Middle frontal gyrus (tissue), 1 donor: ENCODE data around the gene ZFR2.
"Not testable (repeated sequence)": the region's sequence is repeated elsewhere in the genome, so short reads cannot be mapped to it uniquely, and the experiment has no call there.

Source experiments
- DNase-seq: peaks from one replicate; pipeline ENCODE4 v3.0.0-alpha.2; 2015; ENCODE audit warnings: low spot score; ENCODE audit errors: extremely low spot score

Gene ZFR2

DNA sequence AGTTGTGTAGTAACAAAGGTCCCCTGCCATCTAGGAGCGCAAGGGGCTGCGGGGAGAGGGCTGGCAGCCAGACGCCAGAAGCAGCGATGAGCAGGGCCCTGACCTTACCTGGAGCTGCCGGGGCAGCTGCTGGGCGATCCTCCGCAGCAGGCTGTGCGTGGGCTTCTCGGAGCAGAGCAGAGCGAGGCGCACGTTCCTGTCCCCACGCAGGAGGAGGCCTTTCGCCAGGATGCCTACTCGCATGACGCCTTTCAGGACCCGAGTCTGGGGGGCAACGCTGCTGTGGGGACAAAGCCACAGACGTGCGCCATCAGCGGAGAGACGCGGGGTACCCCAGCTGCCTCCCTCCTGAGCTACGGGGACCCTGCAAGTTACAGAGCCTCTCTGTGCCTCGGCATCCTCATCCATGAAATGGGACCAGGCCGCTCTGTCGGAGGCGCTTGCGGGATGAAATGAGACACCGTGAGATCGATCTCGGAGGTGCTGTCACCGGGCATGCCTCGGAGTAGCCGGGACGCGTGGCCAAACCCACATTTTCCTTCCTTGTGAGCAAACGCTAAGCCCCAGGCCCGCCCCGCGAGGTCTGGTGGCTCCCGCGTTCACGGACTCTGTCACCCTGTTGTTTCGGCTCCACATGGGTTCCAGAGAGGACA is 52.1 kb downstream of the ZFR2 start:
- no peak for DNase-seq

DNA sequence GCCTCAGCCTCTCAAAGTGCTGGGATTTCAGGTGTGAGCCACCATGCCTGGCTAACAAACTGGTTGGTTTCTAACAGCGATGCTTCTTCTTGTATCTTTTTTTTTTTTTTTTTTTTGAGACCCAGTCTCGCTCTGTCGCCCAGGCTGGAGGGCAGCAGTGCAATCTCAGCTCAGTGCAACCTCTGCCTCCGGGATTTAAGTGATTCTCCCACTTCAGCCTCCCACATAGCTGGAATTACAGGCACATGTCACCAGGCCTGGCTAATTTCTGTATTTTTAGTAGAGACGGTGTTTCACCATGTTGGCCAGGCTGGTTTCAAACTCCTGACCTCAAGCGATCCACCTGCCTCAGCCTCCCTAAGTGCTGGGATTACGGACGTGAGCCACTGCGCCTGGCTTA is 52.7 kb downstream of the ZFR2 start:
- not testable (repeated sequence) for DNase-seq

DNA sequence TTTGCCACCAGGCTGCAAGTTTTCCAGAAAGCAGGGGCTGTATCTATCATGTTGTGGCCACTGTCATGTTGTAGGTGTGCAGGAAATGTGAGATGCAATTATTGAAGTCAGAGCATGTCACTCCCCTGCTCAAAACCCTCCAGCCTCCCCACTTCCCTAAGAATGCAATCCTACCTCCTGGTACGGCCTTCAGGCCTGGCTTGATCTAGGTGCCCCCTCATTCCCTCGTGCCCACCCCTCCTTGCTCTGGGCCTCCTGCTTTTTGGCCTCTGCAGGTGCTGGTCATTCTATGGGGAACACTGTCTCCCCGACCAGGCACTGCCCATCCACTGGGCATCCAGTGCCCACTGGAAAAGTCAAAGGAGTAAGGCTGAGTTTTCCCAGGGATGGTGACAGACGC is 54.2 kb downstream of the ZFR2 start:
- DNase-seq = no peak

DNA sequence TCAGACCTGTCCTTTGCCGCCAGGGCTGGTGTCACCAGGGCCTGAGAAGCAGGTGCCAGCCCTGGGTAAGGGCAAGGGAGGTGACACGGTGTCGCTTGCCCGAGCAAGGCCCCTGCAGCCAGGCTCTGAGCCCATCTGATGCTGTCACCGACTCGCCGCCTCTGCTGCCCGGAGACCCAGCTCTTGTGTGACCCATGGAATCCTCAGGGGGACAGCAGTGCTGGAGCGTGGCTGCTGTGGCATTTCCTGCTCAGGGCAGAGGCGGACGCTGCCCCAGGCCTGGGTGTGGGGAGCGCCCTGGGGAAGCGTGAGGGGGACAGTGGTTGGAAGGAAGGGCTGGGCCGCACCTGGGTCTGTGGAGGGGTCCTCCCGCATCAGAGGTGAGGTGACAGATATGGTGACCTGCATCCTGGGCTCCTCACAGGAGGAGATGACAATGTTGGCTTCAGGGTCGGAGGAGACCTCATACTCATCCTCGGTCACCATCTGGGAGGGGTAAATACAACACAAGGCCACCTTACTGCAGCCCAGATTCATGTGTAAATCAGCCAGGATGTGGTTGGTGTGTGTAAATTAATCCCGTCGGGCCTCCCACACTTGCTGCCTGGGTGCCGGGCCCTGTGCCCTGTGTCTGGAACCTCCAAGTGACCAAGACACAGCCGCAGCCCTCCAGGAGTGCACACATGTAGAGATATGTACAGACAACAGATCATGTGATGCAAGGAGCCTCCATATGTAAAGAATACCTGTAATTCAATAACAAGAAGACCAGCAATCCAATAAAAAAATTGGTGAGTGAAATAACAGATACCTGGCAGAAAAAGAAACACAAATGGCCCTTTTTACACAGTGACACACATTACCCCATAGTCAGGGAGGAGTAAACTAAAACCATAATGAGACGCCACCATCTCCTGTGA is 55.1 kb downstream of the ZFR2 start:
- no peak for DNase-seq

DNA sequence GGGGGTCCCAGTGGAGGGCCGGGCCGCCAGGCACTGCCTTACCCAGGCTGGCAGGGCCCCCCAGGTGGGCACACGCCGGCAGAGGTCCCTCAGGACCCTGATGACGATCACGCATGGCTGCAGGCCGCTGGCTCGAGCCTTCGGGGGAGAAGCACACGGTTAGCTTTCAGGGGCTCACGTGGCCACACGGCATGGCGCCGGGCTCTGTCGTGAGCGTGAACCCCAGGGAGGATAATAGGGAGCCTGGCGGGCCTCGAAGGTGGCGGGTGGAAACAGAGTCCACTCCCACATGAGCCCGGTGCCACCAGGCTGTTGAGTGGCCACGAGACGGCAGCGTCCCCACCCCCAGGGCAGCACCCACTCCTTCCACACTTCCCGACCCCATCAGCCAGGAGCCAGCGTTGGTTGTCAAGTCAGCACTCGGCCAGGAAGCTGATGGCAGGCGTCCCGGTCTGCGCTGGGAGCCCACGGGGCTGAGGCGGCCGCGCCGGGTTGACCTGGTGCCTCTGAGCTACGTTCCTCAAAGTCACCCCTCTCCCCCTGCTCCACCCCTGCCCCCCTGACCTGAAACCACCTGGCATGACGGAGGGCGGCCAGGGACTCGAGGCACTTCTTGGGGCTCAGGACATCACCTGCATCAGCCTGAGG is 58.0 kb downstream of the ZFR2 start:
- DNase-seq = no peak

DNA sequence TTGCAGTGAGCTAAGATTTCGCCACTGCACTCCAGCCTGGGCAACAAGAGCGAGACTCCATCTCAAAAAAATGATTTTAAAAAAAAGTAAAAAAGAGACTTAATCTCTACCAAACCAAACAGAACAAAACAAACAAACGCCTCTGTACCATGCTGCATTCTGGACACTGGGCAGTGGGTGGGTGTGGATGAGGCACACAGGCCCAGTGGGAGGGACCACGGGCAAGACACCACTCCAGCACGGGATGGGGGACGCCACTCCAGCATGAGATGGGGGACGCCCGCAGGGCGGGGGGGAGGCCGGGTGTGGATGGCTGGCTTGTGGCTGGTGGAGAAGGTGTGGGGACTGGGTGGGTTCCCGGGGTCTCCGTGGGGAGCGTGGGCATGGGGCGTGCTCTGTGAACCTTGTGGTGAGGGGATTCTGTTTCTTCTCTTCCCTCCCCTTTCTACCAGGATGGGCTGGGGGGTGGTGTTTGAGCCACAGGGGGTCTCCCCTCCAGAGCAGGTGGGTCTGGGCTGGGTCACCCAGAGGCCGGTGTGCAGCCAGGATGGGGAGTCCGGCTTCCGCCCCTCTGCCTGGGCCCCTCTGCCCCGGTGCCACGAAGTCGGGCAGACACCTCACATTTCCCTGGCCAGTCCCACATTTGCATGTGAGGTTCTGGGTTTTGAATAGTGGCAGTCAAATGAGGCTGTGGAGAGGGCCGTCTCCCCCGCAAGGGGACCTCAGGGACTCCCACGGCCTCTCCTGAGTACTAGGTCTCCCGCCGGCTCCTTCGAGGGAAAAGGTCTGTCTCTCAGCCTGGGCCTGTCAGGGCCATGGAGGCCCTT is 58.7 kb downstream of the ZFR2 start:
- no peak for DNase-seq

DNA sequence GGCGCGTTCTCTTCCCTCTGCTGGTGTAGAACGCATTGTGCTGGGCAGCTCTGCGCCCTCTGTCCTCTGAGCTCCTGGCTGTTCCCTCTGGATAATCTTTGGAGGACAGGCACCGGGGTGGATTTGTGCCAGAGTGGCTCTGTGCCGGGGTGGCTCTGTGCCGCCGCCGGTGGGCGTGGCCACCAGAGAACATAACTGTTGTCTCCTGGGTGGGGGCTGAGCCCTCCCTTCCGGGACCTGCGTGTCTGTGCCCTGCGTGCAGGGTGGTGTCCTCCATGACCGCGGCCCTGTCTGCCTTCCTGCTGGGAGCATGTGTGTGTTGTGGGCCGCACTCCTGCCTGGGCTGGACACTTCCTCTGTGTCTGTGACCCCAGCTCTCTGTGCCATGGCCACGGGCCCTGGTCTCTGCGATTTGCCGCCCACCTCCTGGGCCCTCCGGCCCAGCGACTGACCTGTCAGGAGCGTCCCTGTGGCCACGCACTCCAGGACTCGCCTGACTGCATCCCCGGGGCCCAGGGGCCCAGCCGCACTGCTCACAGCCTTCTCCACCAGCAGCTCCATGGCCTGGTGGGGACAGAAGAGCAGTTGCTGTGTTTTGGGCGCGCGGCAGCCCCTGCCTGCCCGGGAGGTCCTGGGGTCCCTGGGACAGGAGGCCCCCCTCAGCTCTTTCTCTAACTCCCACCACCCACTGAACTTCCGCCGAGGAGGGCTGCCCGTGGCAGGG is 60.3 kb downstream of the ZFR2 start:
- no peak for DNase-seq

DNA sequence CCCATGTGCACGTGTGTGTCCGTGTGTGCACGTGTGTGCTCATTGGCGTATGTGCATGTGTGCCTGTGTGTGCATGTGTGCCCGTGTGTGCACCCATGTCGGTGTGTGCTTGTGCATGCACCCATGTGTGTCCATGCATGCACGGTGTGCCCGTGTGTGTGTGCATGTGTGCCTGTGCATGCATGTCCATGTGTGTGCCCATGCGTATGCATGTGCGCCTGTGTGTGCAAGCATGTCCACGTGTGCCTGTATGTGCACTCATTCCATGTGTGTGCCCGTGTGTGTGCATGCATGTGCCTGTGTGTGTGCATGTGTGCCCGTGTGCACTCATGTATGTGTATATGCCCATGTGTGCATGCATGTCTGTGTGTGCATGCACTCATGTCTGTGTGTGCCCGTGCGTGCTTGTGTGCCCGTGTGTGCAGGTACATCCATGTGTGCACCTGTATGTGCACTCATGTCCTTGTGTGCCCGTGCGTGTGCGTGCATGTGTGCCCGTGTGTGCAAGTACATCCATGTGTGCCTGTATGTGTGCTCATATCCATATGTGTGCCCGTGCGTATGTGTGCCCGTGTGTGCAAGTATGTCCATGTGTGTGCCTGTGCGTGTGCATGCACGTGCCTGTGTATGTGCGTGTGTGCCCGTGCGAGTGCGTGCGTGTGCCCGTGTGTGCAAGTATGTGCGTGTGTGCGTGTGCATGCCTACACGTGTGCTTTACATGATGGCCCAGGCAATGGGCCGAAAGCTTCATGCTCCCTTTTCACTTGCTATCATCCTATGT is 61.1 kb downstream of the ZFR2 start:
- DNase-seq = no peak

DNA sequence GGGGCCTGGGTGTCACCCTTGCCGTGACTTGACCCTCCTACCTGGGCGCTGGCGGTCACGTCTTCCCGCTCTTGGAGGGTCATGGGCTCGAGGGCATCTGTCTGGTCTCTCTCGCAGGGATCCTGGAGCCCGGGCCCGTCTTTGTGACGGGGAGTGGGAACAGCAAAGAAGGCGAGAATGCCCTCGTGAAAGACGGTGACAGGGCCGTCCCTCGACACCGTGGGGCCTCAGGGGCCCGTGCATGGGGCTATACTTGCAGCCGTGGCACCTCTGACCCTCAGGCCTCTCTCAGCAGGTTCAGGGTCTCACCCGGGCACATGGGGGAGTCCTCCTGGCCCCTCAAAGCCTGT is 61.7 kb downstream of the ZFR2 start:
- DNase-seq = no peak

DNA sequence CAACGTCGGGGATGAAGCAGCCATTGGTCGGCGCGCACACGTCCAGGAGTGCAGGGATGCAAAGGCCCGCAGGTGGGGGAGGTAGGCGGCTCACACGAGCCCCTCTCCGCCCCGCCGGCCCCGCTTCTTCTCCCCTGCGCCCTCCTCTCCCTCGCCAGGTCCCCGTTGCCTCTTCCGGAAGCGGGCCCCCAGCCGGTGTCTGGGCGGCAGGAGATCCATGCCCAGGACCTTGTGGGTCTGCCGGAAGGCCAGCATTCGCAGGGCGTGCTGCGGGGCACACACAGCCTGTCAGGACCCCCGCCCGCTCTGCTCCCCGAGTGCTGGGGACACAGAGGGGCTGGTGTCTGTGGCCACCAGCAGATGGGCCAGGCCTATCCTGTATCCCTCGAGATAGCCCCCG is 63.0 kb downstream of the ZFR2 start:
- DNase-seq = no peak

DNA sequence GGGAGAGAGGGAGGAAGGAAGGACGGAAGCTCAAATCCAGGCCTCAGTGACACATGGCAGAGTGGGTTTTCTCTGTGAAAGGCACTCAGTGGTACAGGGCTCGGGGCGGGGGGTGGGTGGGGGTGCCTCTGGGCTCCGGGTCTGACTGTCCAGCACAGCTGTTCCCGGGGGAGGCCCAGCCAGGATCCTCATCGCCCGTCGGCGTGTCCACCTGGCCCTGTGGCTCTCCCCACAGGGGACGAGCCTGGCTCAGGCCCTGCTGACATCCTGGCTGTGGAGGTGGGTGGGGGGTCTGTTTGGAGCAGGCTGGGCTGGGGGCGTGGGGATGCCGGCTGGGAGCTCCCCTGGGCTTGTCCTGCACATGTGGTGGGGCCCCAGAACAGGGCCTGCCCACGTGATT is 64.4 kb downstream of the ZFR2 start:
- no peak for DNase-seq

DNA sequence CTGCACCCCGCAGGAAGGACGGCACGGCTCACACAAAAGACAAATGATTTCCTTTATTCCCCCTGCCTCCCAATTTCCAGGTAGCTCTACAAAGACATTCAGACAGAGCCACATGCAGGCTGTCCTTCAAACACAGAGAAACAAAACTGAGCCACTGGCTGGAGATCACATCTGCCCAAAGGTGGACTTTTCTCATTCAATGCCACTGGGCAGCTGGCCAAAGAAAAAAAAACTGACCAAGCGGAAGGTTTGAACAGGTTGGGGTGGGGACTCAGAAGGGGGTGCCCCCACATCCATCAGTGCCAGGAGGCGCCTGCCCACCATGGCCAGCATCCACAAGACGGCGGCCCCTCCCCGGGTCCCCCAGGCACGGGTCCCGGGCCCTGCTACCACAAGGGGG is 64.9 kb downstream of the ZFR2 start:
- DNase-seq = no peak

DNA sequence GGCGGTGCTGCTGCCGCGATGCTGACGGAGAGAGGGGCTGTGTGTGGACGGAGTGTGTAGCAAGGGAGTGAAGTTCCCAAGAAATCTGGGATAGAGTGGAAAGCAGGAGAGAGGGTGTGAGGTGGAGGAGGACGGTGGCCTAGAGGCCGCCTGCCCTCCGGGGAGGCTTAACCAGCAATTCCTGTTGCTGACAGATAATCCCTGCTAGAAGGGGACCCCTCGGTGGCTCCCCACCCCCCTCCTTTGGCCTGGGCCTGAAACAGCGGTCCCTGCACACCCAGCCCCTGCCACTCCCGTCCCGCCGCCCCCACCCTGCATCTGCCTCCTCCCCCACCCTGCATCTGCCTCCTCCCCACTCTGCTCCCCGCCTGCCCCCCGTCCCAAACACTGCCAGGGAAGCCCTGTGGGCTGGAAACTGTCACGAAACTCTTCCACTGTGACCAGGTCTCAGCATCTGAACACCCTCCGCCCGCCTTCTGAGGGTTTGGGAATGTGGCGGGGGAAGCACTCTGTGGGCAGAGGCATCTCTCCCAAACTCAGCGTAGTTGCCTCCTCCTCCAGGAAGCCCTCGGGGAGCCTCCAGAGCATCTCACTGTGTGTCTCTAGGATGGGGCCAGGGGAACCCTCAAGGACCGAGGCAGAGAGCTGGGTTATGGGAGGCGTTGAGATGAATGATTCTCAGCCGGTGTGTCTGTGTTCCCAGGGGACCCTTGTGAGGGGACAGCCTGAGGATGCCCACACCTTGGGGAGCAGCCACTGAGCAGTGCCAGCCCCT is 65.5 kb downstream of the ZFR2 start:
- DNase-seq = no peak

DNA sequence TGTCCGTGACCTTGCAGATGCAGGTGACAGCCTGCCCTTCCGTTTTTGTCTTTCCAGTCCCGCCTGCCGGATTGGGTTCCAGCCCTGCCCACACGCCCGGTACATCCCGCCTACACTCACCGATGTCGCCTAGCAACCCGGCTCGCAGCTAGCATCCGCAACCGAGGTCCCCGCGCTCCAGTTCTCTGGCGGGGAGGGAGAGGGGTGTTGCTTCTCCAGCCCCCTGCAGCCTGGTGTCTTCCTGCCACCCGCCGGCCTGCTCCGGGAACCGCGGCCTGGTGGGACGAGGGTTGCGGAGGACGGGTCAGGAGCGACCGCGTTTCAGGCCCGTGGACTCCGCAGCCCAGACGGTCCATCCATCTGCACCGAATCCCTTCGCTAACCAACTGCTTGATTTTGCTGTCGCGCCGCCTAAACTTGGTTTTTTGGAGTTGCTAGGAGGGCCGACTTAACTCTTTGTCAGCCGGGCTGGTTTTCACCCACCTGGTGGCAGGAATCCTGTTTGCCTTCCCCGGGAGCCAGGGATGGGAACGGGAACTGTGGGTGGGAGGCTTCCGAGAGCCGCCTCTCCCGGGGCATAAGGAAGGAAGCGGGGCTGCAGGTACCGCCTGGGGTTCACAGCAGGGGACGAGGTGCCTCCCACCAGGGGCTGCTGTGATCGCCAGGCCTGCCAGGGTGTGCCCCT is 67.3 kb downstream of the ZFR2 start:
- peak; percentile 20 for DNase-seq

DNA sequence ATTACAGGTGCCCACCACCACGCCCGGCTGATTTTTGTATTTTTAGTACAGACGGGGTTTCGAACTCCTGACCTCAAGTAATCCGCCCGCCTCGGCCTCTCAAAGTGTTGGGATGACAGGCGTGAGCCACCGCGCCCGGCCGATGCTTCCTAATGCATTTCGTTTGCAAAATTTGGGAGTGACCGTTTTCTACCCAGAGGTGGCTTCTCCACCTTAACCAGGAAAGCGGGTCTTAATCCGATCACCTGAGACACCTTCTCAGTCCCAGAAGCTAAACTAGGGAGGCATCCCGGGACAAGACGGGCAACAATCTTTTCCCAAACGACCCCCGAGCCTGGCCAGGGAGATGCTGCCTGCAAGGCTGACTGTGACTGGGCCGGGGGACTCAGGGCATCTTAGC is 67.8 kb downstream of the ZFR2 start:
- no peak for DNase-seq

DNA sequence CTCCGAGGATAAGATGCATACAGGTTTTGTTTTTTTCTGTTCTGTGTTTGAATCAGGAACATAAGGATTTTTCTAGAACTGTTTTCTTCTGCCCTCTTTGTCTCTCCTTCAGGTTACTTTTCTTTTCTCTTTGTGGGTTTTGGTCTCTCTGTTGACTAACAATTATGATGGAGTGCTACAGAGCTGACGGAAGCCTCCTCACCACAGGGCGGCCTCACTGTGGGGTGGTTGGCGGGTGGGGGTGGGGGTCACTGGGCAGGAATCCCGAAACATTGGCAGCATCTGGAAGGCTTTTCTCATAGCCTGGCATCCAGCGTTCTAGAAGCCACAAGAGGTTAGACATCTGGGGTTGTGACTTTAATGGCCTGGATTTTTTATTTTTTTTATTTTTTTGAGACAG is 70.7 kb downstream of the ZFR2 start:
- no peak for DNase-seq

DNA sequence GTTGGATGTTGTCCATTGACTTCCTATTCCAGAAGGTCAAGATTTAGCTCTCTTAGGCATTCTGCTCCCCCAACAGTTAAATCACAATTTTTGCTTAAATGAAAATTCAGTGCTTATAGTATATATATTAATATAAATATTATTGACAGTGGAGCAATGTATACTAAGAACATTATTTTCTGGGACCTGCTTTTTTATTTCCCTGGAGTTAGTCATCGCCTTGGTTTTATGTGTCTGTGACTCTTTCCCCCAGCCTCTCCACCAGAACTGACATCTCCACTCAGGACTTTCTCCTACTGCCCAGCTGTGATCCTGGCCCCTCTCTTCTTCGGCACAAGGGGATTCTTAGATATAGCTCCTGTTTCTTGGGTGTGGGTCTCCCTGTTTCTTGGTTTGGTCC is 72.5 kb downstream of the ZFR2 start:
- no peak for DNase-seq

DNA sequence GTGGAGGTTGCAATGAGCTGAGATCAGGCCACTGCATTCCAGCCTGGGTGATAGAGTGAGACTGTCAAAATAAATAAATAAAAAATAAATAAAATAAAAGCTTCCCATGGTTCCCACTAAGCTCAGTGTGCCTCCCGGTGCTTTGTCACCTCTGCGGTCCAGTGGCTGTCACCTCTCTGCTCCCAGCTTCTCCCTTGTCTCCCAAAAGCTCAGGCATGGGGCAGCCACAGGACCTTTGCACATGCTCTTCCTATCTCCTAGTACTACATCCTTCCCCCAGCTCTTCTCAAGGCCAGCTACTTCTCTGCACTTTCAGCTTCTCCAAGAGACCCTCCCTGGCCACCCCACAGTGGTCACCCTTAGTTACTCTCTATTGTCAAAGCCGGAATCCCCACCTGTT is 75.0 kb downstream of the ZFR2 start:
- no peak for DNase-seq

DNA sequence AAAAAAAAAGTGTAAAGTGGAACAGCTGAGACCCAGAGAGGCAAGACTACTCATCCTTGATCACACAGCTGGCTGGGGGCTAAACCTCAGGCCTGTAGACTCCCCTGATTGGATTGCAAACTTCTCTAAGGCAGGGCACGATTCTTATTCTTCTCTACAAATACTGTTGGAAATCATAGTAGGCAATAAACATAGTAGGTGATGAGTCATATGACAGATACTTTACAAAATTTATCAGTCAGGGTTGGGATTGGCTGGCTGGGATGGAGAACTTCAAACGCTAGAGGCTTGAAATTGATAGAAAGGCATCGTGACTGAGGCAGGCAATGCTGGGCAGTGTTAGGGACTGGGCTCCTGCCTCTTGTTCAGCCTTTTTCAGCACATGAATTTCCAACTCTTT is 76.7 kb downstream of the ZFR2 start:
- DNase-seq = no peak
